NB4 (cell line): ENCODE results near the gene SEMA3E.

ENCODE experiments used
- DNase-seq: peaks from one replicate; pipeline ENCODE4 v3.0.0; 2010; ENCODE audit warnings: low read depth
- H3K4me3 ChIP-seq: one replicate; pipeline ENCODE4 v1.5.1; 2011; ENCODE audit warnings: mild to moderate bottlenecking, low read depth, low read length, moderate library complexity
- MYC ChIP-seq: IDR thresholded peaks from 2 replicates; pipeline ENCODE4 v1.6.1; 2011; ENCODE audit warnings: low read depth, low read length
- POLR2A ChIP-seq: IDR thresholded peaks from 2 replicates; pipeline ENCODE4 v1.6.1; 2011; ENCODE audit warnings: mild to moderate bottlenecking; ENCODE audit not compliant: insufficient read length; ENCODE audit errors: extremely low read depth
- TF ChIP-seq, protein P1 (sequence below): IDR thresholded peaks from 2 replicates; pipeline ENCODE4 v1.6.1; 2011; ENCODE audit warnings: low read depth, low read length
- TF ChIP-seq, protein P2 (sequence below): IDR thresholded peaks from one replicate; pipeline ENCODE4 v1.5.1; 2012; ENCODE audit warnings: low read depth, low read length

Gene SEMA3E

DNA sequence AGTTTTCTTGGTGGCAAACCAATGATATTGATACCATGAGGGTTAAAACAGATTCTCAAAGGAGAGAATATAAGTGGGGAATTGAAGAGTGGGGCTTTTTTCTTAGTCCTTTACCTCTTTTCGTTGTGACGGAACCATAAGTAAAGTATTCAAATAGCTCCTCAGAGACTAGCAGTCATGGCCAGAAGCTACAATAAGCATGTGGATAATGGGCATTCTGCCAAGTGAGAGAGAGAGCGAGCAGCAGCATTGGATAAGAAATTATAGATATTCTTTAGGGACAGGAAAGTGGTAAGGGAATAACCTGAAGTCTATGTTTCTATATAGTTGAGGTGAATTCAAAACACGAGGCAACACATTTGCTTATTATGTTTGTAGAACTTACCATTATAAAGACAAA, 235.1 kb downstream of the SEMA3E start:
- no peak for TF ChIP-seq MYC
- TF ChIP-seq POLR2A: no peak
- TF ChIP-seq, protein P1, sequence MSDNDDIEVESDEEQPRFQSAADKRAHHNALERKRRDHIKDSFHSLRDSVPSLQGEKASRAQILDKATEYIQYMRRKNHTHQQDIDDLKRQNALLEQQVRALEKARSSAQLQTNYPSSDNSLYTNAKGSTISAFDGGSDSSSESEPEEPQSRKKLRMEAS: no peak
- TF ChIP-seq, protein P2, sequence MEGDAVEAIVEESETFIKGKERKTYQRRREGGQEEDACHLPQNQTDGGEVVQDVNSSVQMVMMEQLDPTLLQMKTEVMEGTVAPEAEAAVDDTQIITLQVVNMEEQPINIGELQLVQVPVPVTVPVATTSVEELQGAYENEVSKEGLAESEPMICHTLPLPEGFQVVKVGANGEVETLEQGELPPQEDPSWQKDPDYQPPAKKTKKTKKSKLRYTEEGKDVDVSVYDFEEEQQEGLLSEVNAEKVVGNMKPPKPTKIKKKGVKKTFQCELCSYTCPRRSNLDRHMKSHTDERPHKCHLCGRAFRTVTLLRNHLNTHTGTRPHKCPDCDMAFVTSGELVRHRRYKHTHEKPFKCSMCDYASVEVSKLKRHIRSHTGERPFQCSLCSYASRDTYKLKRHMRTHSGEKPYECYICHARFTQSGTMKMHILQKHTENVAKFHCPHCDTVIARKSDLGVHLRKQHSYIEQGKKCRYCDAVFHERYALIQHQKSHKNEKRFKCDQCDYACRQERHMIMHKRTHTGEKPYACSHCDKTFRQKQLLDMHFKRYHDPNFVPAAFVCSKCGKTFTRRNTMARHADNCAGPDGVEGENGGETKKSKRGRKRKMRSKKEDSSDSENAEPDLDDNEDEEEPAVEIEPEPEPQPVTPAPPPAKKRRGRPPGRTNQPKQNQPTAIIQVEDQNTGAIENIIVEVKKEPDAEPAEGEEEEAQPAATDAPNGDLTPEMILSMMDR: no peak
- no peak overlapping the region for H3K4me3 ChIP-seq
- no peak for DNase-seq

DNA sequence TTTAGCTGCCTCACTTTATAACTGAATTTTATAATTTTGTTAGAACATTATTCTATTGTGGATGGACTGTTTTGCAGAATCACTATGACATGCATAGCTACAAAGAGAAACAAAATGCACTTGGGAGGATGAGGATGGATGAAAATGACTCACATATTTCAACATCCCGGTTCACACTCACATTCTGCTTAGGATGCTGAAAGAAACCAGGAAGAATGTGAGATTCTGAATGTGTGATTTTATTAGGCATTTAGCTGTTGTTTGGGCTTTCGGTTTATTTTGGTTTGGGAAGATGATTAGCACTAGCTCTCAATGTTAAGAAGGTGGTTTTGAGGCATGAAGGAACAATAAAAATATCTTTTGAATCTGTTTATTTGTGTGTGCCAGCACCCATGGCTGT, 235.5 kb downstream of the SEMA3E start:
- TF ChIP-seq POLR2A (no peak), MYC (no peak)
- TF ChIP-seq, protein P1: no peak
- TF ChIP-seq, protein P2: no peak
- no peak overlapping the region for H3K4me3 ChIP-seq
- peak; percentile 7 for DNase-seq

DNA sequence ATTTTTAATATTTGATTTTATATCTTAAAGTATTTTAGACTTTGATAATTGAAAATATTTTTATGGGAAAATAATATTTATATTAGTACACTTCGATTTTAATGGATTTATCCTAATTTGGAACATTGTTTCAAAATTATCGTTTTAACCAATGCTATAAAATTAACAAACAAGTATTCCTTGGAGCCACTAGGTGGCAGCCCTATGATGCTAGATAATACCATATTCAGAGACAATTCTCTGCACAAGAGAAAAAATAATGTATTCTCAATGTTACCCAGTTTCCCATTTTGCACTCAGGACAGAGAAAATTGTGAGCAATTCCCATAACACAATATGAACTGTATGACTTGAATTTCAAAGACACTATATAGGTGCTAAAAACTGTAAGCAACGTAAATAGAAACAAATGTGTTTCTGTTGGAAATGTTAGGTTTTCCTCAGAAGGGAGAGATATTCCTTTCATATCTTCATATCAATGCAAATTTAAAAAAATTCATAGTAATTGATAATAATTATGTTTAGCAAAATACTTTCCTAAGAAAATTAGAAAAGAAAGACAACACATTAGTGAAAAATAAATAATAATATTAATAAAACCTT, 237.8 kb downstream of the SEMA3E start:
- no peak for TF ChIP-seq MYC
- TF ChIP-seq, protein P2: peak; percentile 60
- peak; percentile 60 for DNase-seq
- H3K4me3 ChIP-seq: no peak overlapping the region

DNA sequence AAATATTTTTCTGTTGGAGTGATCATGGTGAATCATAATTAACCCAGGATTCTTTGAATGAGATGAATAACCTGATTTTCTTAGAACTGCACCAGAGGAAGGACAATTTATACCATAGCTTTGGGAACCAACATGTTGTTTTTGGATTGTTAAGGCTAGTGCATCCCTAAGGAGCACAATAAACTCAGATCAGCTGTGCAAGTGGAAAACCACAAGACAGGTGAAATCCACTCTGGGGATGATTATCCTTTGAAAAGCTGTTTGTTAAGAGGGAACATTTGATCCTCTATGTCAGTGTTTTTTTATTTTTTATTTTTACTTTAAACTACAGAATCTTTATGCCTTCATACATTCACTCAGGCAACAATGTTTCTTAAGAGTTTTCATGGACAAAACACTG, 254.2 kb downstream of the SEMA3E start:
- no peak for DNase-seq
- TF ChIP-seq POLR2A (no peak), MYC (no peak)
- TF ChIP-seq, protein P2: no peak
- TF ChIP-seq, protein P1: no peak
- no peak overlapping the region for H3K4me3 ChIP-seq

DNA sequence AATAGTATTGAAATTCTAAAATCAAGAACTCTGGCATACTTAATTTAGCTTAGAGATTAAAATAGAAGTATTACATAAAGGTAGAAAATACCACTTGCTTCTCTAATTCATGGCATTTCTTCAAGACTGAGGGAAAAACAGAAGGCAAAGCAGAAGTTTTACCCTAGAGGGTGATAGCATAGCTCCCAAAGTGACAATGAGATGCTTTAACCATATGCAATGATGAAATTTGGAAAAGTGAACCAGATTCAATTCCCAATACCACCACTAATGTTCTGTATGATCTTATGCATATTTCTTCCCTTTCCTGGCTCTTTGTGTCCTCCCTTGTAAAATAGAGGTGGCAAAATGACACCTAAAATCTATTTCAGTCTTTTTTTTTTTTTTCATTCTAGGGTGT, 260.5 kb downstream of the SEMA3E start:
- DNase-seq: no peak
- no peak overlapping the region for H3K4me3 ChIP-seq
- no peak for TF ChIP-seq POLR2A
- TF ChIP-seq, protein P2: no peak
- TF ChIP-seq, protein P1: no peak
- TF ChIP-seq MYC: no peak

DNA sequence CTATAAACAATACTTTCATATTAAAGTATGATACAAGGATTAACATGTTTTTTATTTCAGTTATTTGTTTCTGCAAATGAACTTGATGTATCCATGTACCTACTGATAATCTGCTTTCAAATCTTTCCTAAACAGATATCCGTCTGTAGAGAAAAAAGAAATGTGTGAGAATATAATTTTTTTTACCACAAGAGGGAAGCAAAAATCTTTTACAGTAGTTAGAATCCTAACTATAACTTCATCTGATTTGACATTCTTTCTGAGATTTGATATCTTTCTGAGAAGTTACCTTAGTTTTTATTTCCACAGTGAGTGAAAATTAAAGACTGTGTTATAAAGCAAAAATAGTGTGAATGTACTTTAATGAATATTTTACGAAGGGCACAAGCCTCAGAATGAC, 282.3 kb downstream of the SEMA3E start:
- H3K4me3 ChIP-seq: no peak overlapping the region
- TF ChIP-seq POLR2A: no peak
- TF ChIP-seq, protein P2: no peak
- TF ChIP-seq MYC: no peak
- DNase-seq: no peak
